ENCODE results near the gene PDZD4. TPM values are rescaled to one million over a fixed set of nuclear protein-coding genes. Genes with fewer than 3 reads are reported as not detected.

Gene PDZD4
- polyA plus RNA-seq, 3 donors, result 0.11 TPM; not detected in 2

DNA sequence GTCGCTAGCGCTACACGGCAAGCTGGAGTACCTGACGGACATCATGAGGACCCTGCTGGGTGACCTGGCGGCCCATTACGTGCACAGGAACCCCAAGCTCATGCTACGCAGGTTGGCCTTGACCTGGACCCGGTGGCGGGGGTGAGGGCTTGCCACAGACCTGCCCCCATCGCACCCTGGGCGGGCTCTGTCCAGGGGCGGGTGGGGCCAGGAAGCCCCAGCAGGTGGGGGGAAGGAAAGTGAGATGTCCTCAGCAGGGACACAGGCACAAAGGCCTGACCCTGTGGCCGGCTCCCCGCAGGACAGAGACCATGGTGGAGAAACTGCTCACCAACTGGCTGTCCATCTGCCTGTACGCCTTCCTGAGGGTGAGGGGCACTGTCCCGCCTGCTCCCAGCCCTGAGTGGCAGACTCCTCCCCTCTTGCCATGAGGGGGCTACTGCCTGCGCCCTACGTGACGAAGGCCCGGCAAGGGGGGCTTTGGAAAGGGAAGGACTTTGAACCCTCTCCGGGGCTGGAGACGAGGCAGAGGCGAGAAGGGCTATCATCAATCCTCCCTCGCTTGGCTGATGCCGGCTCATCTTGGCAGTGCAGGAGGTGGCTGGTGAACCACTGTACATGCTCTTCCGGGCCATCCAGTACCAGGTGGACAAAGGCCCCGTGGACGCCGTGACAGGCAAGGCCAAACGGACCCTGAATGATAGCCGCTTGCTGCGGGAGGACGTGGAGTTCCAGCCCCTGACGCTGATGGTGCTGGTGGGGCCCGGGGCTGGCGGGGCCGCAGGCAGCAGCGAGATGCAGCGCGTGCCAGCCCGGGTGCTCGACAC lies 54.8 kb downstream of the PDZD4 start:
- Mint-ChIP-seq H3K36me3 (no peaks in the 10 kb centered on the region), H3K4me1 (no peaks in the 10 kb centered on the region), H3K9me3 (peaks cover 0 to 13% (median 2%) of the 10 kb centered on the region in 7 donors), H3K27ac (no peak overlapping the region), H3K4me3 (no peak overlapping the region), H3K27me3 (ENCODE audit: low read depth in 3 of 3) (peaks cover 9 to 16% (median 11%) of the 10 kb centered on the region in 3 donors)
- TF ChIP-seq, protein P1, sequence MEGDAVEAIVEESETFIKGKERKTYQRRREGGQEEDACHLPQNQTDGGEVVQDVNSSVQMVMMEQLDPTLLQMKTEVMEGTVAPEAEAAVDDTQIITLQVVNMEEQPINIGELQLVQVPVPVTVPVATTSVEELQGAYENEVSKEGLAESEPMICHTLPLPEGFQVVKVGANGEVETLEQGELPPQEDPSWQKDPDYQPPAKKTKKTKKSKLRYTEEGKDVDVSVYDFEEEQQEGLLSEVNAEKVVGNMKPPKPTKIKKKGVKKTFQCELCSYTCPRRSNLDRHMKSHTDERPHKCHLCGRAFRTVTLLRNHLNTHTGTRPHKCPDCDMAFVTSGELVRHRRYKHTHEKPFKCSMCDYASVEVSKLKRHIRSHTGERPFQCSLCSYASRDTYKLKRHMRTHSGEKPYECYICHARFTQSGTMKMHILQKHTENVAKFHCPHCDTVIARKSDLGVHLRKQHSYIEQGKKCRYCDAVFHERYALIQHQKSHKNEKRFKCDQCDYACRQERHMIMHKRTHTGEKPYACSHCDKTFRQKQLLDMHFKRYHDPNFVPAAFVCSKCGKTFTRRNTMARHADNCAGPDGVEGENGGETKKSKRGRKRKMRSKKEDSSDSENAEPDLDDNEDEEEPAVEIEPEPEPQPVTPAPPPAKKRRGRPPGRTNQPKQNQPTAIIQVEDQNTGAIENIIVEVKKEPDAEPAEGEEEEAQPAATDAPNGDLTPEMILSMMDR (IDR thresholded peaks at IDR 0.05), result no peak
- H3K36me3 ChIP-seq (replicated peaks in 1 of 2; ENCODE audit: control insufficient read depth in 1 of 2, insufficient read depth in 2 of 2, low read length in 2 of 2), result no peaks in the 10 kb centered on the region
- no peaks in the 10 kb centered on the region for H3K79me2 ChIP-seq (ENCODE audit: insufficient read depth, low read length)
- no peak overlapping the region for H2AFZ ChIP-seq (ENCODE audit: insufficient read depth, low read depth, low read length, poor library complexity, severe bottlenecking)
- no peak overlapping the region for H3K4me2 ChIP-seq (replicated peaks; ENCODE audit: extremely low read depth, low read length, poor library complexity, severe bottlenecking)
- no peaks in the 10 kb centered on the region for H4K20me1 ChIP-seq (ENCODE audit: insufficient read depth, low read length)
- 96% methylated on average over 19 of the region's 42 CpGs for WGBS (ENCODE audit: insufficient coverage)
- intact Hi-C loops (cut with micrococcal nuclease), result no loop called here
- peaks cover 0 to 9% of the 10 kb centered on the region in 2 donors for H3K27me3 ChIP-seq (ENCODE audit: control insufficient read depth in 2 of 2, insufficient read depth in 2 of 2, low read length in 2 of 2)
- no peaks in the 10 kb centered on the region for H3K9me3 ChIP-seq (replicated peaks in 1 of 2; ENCODE audit: control insufficient read depth in 1 of 2, insufficient read depth in 1 of 2, low read length in 2 of 2)
- H3K27ac ChIP-seq (ENCODE audit: low read depth in 1 of 2, low read length in 2 of 2), result no peak overlapping the region
- no peak for DNase-seq
- no peak overlapping the region for H3K9ac ChIP-seq (ENCODE audit: insufficient read depth, low read length, poor library complexity, severe bottlenecking)
- no peaks in the 10 kb centered on the region for H3K4me1 ChIP-seq (ENCODE audit: control insufficient read depth in 1 of 2, insufficient read depth in 2 of 2, low read length in 2 of 2)
- H3K4me3 ChIP-seq (replicated peaks in 1 of 3; ENCODE audit: low read depth in 2 of 3, low read length in 3 of 3), result no peak overlapping the region

GRCh38 chrX:153774576-153775292 lies 55.6 kb downstream of the PDZD4 start:
- H3K27me3 ChIP-seq (ENCODE audit: control insufficient read depth in 2 of 2, insufficient read depth in 2 of 2, low read length in 2 of 2), result peaks cover 0 to 2% of the 10 kb centered on the region in 2 donors
- H3K79me2 ChIP-seq (ENCODE audit: insufficient read depth, low read length), result no peaks in the 10 kb centered on the region
- DNase-seq, result no peak
- H3K36me3 ChIP-seq (replicated peaks in 1 of 2; ENCODE audit: control insufficient read depth in 1 of 2, insufficient read depth in 2 of 2, low read length in 2 of 2), result no peaks in the 10 kb centered on the region
- TF ChIP-seq, protein P1 (IDR thresholded peaks at IDR 0.05), result no peak
- H4K20me1 ChIP-seq (ENCODE audit: insufficient read depth, low read length), result no peaks in the 10 kb centered on the region
- H3K4me2 ChIP-seq (replicated peaks; ENCODE audit: extremely low read depth, low read length, poor library complexity, severe bottlenecking), result no peak overlapping the region
- H3K27ac ChIP-seq (ENCODE audit: low read depth in 1 of 2, low read length in 2 of 2), result no peak overlapping the region
- H3K9ac ChIP-seq (ENCODE audit: insufficient read depth, low read length, poor library complexity, severe bottlenecking), result no peak overlapping the region
- H3K27me3 Mint-ChIP-seq (ENCODE audit: low read depth in 3 of 3), result peaks cover 2 to 8% (median 6%) of the 10 kb centered on the region in 3 donors
- H3K4me1 ChIP-seq (ENCODE audit: control insufficient read depth in 1 of 2, insufficient read depth in 2 of 2, low read length in 2 of 2), result no peaks in the 10 kb centered on the region
- no peak overlapping the region for H2AFZ ChIP-seq (ENCODE audit: insufficient read depth, low read depth, low read length, poor library complexity, severe bottlenecking)
- H3K27ac Mint-ChIP-seq, result no peak overlapping the region
- intact Hi-C loops (cut with micrococcal nuclease), result no loop called here
- 97% methylated on average over 12 of the region's 37 CpGs for WGBS (ENCODE audit: insufficient coverage)
- H3K36me3 Mint-ChIP-seq, result no peaks in the 10 kb centered on the region
- no peaks in the 10 kb centered on the region for H3K9me3 ChIP-seq (replicated peaks in 1 of 2; ENCODE audit: control insufficient read depth in 1 of 2, insufficient read depth in 1 of 2, low read length in 2 of 2)
- H3K4me1 Mint-ChIP-seq, result no peaks in the 10 kb centered on the region
- peaks cover 0 to 10% (median 2%) of the 10 kb centered on the region in 7 donors for H3K9me3 Mint-ChIP-seq
- H3K4me3 ChIP-seq (replicated peaks in 1 of 3; ENCODE audit: low read depth in 2 of 3, low read length in 3 of 3), result no peak overlapping the region
- no peak overlapping the region for H3K4me3 Mint-ChIP-seq
